HepG2 (cell line): ENCODE measurements around the gene BMPR2. TPM values are rescaled to one million over a fixed set of nuclear protein-coding genes. Genes with fewer than 3 reads are reported as not detected.

Experiments used
- ATAC-seq: fragments of 200-7000 bp; cut with Tn5 transposase; 3 replicates; pipeline ENCODE4 v1.9.1; 2020; ENCODE audit warnings: mild to moderate bottlenecking, moderate library complexity
- BruUV-seq: library from RNA; stranded (reverse); fragments of 400-500 nt; replicated peaks from 2 replicates; lab custom pipeline; 2021; lab: Mats Ljungman, UMichigan
- CTCF ChIA-PET: fragments of 300-600 bp; formaldehyde crosslinking; extraction: SDS; loops from one replicate; lab custom pipeline; 2021; ENCODE audit warnings: low total read pairs, inconsistent platforms, low intra/inter-chr PET ratio; lab: Yijun Ruan, JAX
- POLR2A ChIA-PET: fragments of 350-600 bp; sonication (Branson Sonifier 250); formaldehyde crosslinking; loops from one replicate; lab custom pipeline; 2020; ENCODE audit warnings: antibody characterized with exemption, inconsistent platforms; lab: Yijun Ruan, JAX
- DNase-seq: peaks from one replicate; pipeline ENCODE4 v3.0.0-alpha.2; 2015; ENCODE audit warnings: low spot score
- FAIRE-seq: peaks from 3 replicates; lab custom pipeline; 2011; peaks lifted over from hg19 to GRCh38; lab: Jason Lieb, UNC
- H2AFZ ChIP-seq: one replicate; pipeline ENCODE4 v1.6.1; 2011; ENCODE audit warnings: low read length, inconsistent platforms
- H3K27ac ChIP-seq: fragments of 300-600 bp; 3 replicates; pipeline ENCODE4 v1.8.0; 2011; ENCODE audit warnings: mixed run types, mild to moderate bottlenecking, mixed read lengths, low read length, inconsistent platforms; ENCODE audit not compliant: insufficient read depth; ENCODE audit errors: extremely low read length
- H3K27me3 ChIP-seq, 2 experiments: fragments of 200-600 bp in 1 of 2; 2 replicates in 1 of 2; 3 replicates in 1 of 2; pipeline versions ENCODE4 v1.6.0 to v1.8.0; 2011; ENCODE audit warnings: low read length in 2 of 2, mild to moderate bottlenecking in 2 of 2, moderate library complexity in 2 of 2, inconsistent platforms in 1 of 2; ENCODE audit not compliant: insufficient read depth in 2 of 2, control insufficient read depth in 1 of 2
- H3K36me3 ChIP-seq, 2 experiments: fragments of 200-600 bp in 1 of 2; replicated peaks in 1 of 2; 2 replicates in 1 of 2; 3 replicates in 1 of 2; pipeline versions ENCODE4 v1.5.1 to v1.8.0; 2011; ENCODE audit warnings: low read length in 2 of 2, inconsistent platforms in 1 of 2; ENCODE audit not compliant: insufficient read depth in 2 of 2, control insufficient read depth in 1 of 2
- H3K4me1 ChIP-seq: 2 replicates; pipeline ENCODE4 v1.5.1; 2012; ENCODE audit warnings: low read length, inconsistent platforms; ENCODE audit not compliant: insufficient read depth
- H3K4me2 ChIP-seq: 2 replicates; pipeline ENCODE4 v1.6.0; 2011; ENCODE audit warnings: low read depth, low read length, inconsistent platforms
- H3K4me3 ChIP-seq, 3 experiments: fragments of 200-600 bp in 1 of 3; sonication (generic), shearing (Covaris generic) in 1 of 3; replicated peaks in 1 of 3; 2 replicates each; pipeline ENCODE4 v1.5.1; 2011 to 2016; ENCODE audit warnings: low read length in 3 of 3, inconsistent platforms in 2 of 3, low read depth in 2 of 3, mild to moderate bottlenecking in 2 of 3, control low read depth in 1 of 3, mixed read lengths in 1 of 3; ENCODE audit not compliant: insufficient read depth in 1 of 3
- H3K79me2 ChIP-seq: one replicate; pipeline ENCODE4 v1.6.1; 2011; ENCODE audit warnings: low read length, inconsistent platforms; ENCODE audit not compliant: insufficient read depth
- H3K9ac ChIP-seq: 2 replicates; pipeline ENCODE4 v1.6.0; 2011; ENCODE audit warnings: mild to moderate bottlenecking, low read depth, low read length, inconsistent platforms; ENCODE audit not compliant: insufficient read depth
- H3K9me3 ChIP-seq: 2 replicates; pipeline ENCODE4 v1.5.1; 2012; ENCODE audit warnings: mild to moderate bottlenecking, low read length
- H4K20me1 ChIP-seq: 2 replicates; pipeline ENCODE4 v1.6.0; 2011; ENCODE audit warnings: inconsistent platforms, mild to moderate bottlenecking, low read length, moderate library complexity; ENCODE audit not compliant: insufficient read depth
- MLLT10 ChIP-seq: sonication (generic); formaldehyde crosslinking; IDR thresholded peaks from 2 replicates; pipeline ENCODE4 v1.4.0; 2020; ENCODE audit warnings: missing genetic modification reagents
- WGBS: methylation state at CpG from one replicate; pipeline ENCODE4 v1.1.6; 2017; ENCODE audit warnings: low lambda C conversion rate; 5-methylcytosine and 5-hydroxymethylcytosine counted together
- in situ Hi-C: cut with HindIII; loops from 2 replicates; pipeline ENCODE4 v1.10.0; 2017; ENCODE audit warnings: low pct_unique_long_range_greater_than_20kb; ENCODE audit not compliant: extremely low pct_ligation_motif_present
- intact Hi-C: fragments of 100-400 bp; cut with micrococcal nuclease; formaldehyde crosslinking; loops from one replicate; pipeline ENCODE4 v1.10.0; 2022; ENCODE audit not compliant: unreplicated experiment
- polyA plus RNA-seq, 8 experiments: library from polyadenylated mRNA; depleted of rRNA in 3 of 8; stranded (reverse) in 7 of 8; unstranded in 1 of 8; fragments of >200 nt; fragmentation: Illumina TruSeq in 4 of 8; extraction: Trizol in 4 of 8; gene quantifications; 2 replicates each; pipeline versions ENCODE4 v1.2.1 to v1.2.3, GENCODE V29; 2011 to 2016; ENCODE audit warnings: low read depth in 4 of 8, missing spikeins in 1 of 8, mixed read lengths in 1 of 8; ENCODE audit not compliant: insufficient read depth in 1 of 8
- total RNA-seq, 5 experiments: library from RNA; depleted of rRNA; stranded (reverse); fragments of >200 nt; fragmentation: Illumina TruSeq; extraction: Trizol; gene quantifications; 2 replicates each; pipeline ENCODE4 v1.2.3, GENCODE V29; 2016; ENCODE audit warnings: low read depth in 1 of 5
- TF ChIP-seq, protein P1 (sequence below): sonication (generic); formaldehyde crosslinking; IDR thresholded peaks from 2 replicates; pipeline ENCODE4 v1.4.0; 2020; ENCODE audit warnings: missing genetic modification reagents
- TF ChIP-seq, protein P2 (sequence below): sonication (generic); formaldehyde crosslinking; IDR thresholded peaks from 2 replicates; pipeline ENCODE4 v1.5.1; 2020; ENCODE audit warnings: missing genetic modification reagents, mild to moderate bottlenecking, borderline replicate concordance

BMPR2 gene
- total and polyA plus RNA-seq, 2 of the 13 experiments (the other 11 are each of a cell fraction or from before 2014, with no cell fraction given): 5.5 to 10.3 TPM

DNA sequence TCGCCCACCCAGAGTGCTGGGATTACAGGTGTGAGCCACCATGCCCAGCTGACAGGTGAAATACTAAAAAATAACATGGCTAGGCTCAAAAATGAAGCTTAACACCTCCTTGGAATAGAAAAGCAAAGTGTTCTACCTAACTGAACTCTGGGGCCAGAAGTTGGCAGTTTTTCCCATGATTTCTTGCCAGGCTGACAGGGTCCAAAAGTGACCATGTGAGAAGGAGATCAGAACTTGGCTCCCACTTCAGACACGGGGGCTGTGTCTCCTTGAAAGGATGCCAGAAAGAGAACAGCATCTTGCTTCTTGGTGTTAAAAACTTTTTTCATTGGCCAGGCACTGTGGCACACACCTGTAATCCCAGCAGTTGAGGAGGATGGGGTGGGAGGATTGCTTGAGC is 47.0 kb downstream of the BMPR2 start:
- H3K4me2 ChIP-seq: no peak overlapping the region
- no peak overlapping the region for H3K27ac ChIP-seq
- ATAC-seq: no peak
- in situ Hi-C loops: no loop called here
- intact Hi-C loops: no loop called here
- no peaks in the 10 kb centered on the region for H3K27me3 ChIP-seq
- no peak for TF ChIP-seq MLLT10 (CRISPR knock-in tag)
- TF ChIP-seq, protein P1, sequence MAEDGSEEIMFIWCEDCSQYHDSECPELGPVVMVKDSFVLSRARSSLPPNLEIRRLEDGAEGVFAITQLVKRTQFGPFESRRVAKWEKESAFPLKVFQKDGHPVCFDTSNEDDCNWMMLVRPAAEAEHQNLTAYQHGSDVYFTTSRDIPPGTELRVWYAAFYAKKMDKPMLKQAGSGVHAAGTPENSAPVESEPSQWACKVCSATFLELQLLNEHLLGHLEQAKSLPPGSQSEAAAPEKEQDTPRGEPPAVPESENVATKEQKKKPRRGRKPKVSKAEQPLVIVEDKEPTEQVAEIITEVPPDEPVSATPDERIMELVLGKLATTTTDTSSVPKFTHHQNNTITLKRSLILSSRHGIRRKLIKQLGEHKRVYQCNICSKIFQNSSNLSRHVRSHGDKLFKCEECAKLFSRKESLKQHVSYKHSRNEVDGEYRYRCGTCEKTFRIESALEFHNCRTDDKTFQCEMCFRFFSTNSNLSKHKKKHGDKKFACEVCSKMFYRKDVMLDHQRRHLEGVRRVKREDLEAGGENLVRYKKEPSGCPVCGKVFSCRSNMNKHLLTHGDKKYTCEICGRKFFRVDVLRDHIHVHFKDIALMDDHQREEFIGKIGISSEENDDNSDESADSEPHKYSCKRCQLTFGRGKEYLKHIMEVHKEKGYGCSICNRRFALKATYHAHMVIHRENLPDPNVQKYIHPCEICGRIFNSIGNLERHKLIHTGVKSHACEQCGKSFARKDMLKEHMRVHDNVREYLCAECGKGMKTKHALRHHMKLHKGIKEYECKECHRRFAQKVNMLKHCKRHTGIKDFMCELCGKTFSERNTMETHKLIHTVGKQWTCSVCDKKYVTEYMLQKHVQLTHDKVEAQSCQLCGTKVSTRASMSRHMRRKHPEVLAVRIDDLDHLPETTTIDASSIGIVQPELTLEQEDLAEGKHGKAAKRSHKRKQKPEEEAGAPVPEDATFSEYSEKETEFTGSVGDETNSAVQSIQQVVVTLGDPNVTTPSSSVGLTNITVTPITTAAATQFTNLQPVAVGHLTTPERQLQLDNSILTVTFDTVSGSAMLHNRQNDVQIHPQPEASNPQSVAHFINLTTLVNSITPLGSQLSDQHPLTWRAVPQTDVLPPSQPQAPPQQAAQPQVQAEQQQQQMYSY (CRISPR knock-in tag): no peak
- TF ChIP-seq, protein P2, sequence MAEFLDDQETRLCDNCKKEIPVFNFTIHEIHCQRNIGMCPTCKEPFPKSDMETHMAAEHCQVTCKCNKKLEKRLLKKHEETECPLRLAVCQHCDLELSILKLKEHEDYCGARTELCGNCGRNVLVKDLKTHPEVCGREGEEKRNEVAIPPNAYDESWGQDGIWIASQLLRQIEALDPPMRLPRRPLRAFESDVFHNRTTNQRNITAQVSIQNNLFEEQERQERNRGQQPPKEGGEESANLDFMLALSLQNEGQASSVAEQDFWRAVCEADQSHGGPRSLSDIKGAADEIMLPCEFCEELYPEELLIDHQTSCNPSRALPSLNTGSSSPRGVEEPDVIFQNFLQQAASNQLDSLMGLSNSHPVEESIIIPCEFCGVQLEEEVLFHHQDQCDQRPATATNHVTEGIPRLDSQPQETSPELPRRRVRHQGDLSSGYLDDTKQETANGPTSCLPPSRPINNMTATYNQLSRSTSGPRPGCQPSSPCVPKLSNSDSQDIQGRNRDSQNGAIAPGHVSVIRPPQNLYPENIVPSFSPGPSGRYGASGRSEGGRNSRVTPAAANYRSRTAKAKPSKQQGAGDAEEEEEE: no peak
- no peak for FAIRE-seq
- no peak for DNase-seq
- no peak overlapping the region for H2AFZ ChIP-seq
- no peaks in the 10 kb centered on the region for H3K9me3 ChIP-seq
- no peaks in the 10 kb centered on the region for H4K20me1 ChIP-seq
- POLR2A ChIA-PET: no interaction called here
- no TSS peak for BruUV-seq
- H3K4me3 ChIP-seq: no peak overlapping the region
- H3K9ac ChIP-seq: no peak overlapping the region
- CTCF ChIA-PET: no interaction called here
- H3K4me1 ChIP-seq: no peaks in the 10 kb centered on the region
- H3K79me2 ChIP-seq: no peaks in the 10 kb centered on the region
- 87% methylated on average over 2 of the region's 2 CpGs for WGBS
- H3K36me3 ChIP-seq: no peaks in the 10 kb centered on the region
